ENCODE data around the gene COX7A2L.
"Not testable (repeated sequence)": the region's sequence is repeated elsewhere in the genome, so short reads cannot be mapped to it uniquely, and the experiment has no call there.

The COX7A2L gene, protein sequence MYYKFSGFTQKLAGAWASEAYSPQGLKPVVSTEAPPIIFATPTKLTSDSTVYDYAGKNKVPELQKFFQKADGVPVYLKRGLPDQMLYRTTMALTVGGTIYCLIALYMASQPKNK

DNA sequence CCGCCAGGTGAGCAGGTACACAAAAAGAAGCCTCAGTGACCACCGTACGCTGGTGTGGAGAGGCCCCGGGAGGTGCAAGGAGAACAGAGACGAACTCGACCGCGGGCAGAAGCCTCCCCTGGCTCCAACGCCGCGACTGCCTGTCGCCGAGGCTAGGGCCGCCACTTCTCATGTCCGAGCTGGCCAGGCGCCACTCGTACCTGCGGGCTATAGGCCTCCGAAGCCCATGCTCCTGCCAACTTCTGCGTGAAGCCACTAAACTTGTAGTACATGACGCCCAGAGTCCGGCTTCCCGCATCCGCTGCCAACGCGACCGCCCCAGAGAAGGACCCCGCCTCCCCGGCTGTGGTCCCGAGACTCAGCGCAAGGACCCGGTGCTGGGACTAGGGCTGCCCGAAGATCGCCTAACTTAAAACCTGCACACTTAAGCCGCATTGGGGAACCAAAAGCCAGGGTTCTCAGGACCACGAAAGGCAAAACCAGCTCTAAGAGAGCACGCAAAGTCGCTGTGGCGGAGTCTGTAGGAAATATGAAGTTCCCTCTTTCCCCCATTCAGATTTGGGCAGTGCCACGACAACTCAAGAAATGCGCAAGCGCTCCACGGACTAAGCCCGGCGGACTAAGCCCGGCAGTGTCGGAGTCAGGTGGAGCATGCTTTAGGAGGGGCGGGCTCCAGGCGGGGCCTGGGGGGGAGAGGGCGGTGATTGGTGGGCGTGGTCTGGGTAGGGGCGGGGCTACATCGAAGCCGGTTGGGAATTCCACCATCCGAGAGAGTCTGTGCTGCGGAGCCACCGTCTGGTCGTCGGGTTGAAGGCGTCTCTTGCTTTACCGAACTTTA is at the start of gene COX7A2L:
COX7A2L (minus strand) TSS at position 328 of the 838 bp plus-strand sequence; CDS start at position 272, 56 bp downstream.
- TF ChIP-seq ZFX (IDR thresholded peaks at IDR 0.05; ENCODE audit: borderline replicate concordance) (no peak), CTCF (IDR thresholded peaks at IDR 0.05) (peak; percentile 34; the same call in 1 of the 2 replicates)

GRCh38 chr2:42408009-42408408 is 47.0 kb upstream of the COX7A2L start:
- no peak overlapping the region for H3K27ac ChIP-seq
- TF ChIP-seq ZFX (IDR thresholded peaks at IDR 0.05; ENCODE audit: borderline replicate concordance), result no peak

More for the DNA sequence above, at the start of gene COX7A2L:
- peak within 1 kb of the TSS; percentile 88 for H3K27ac ChIP-seq

DNA sequence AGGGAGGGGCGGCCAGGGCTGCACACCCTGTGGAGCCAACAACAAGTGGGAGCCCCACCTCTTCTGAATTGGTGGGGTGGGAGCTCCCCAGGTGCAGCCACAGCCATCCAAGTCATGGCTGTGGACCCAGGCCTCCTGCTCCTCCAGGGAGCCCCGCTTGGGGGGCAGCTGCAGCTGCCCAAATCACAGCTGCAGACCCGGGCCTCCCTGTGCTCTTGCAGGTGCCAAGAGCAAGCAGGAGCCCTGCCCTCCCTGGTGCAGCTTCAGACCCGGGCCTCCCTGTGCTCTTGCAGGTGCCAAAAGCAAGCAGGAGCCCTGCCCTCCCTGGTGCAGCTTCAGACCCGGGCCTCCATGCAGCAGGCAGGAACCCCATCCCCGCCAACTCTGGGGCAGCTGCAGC is 46.5 kb upstream of the COX7A2L start:
- H3K27ac ChIP-seq, result no peak overlapping the region
- TF ChIP-seq ZFX (IDR thresholded peaks at IDR 0.05; ENCODE audit: borderline replicate concordance), result no peak

GRCh38 chr2:42404676-42405075 is 43.7 kb upstream of the COX7A2L start:
- TF ChIP-seq CTCF (IDR thresholded peaks at IDR 0.05), result no peak
- TF ChIP-seq ZFX (IDR thresholded peaks at IDR 0.05; ENCODE audit: borderline replicate concordance), result no peak
- no peak overlapping the region for H3K27ac ChIP-seq

GRCh38 chr2:42401773-42402172 is 40.8 kb upstream of the COX7A2L start:
- TF ChIP-seq ZFX (IDR thresholded peaks at IDR 0.05; ENCODE audit: borderline replicate concordance) (no peak), CTCF (IDR thresholded peaks at IDR 0.05) (no peak)
- no peak overlapping the region for H3K27ac ChIP-seq

DNA sequence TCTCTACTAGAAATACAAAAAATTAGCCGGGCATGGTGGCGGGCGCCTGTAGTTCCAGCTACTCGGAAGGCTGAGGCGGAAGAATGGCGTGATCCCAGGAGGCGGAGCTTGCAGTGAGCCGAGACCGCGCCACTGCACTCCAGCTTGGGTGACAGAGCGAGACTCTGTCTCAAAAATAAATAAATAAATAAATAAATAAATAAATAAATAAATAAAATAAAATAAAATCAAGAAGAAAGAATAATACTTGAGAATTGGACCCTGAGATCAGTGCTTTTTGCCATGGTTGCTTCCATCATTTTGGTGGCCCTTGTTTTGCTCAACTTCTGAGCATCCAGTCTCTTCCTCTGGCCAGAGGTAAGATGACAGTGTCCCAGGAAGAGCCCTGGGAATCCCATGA is 37.0 kb upstream of the COX7A2L start:
- H3K27ac ChIP-seq, result not testable (repeated sequence)

DNA sequence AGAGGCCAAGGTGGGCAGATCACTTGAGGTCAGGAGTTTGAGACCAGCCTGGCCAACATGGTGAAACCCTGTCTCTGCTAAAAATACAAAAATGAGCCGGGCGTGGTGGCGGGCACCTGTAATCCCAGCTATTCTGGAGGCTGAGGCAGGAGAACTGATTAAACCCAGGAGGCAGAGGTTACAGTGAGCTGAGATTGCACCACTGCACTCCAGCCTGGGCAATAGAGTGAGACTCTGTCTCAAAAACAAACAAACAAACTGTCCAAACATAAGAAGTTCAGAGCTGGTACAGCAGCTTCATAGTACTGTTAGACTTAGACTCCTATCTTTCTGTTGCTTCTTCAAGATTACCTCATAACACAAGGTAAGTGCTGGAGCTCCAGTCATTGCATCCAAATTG is 32.3 kb upstream of the COX7A2L start:
- H3K27ac ChIP-seq, result not testable (repeated sequence)

DNA sequence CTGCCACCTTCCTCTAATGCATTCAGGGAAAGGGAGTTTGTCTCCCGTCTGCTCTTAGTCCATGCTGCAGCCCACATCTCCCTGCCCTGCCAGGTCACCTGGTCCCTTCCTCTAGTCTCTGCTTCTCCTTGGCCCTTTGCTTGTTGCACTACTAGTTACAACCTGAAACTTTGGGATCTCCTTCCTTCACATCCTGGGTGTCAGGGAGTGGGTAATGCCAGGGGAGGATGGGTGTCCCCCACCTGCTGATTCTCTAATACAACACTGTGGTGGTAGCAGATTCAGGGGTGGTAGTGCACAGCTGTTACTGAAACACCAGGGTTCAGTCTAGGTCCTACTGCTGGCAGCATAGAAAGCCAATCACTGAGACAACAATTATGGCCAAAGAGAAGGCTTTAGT is 31.2 kb upstream of the COX7A2L start:
- H3K27ac ChIP-seq, result no peak overlapping the region
- TF ChIP-seq CTCF (IDR thresholded peaks at IDR 0.05) (no peak), ZFX (IDR thresholded peaks at IDR 0.05; ENCODE audit: borderline replicate concordance) (no peak)

GRCh38 chr2:42390401-42390969 is 29.5 kb upstream of the COX7A2L start:
- H3K27ac ChIP-seq, result no peak overlapping the region
- TF ChIP-seq CTCF (IDR thresholded peaks at IDR 0.05), result no peak
- no peak for TF ChIP-seq ZFX (IDR thresholded peaks at IDR 0.05; ENCODE audit: borderline replicate concordance)
